ENCODE measurements around the gene DMD.

DNA sequence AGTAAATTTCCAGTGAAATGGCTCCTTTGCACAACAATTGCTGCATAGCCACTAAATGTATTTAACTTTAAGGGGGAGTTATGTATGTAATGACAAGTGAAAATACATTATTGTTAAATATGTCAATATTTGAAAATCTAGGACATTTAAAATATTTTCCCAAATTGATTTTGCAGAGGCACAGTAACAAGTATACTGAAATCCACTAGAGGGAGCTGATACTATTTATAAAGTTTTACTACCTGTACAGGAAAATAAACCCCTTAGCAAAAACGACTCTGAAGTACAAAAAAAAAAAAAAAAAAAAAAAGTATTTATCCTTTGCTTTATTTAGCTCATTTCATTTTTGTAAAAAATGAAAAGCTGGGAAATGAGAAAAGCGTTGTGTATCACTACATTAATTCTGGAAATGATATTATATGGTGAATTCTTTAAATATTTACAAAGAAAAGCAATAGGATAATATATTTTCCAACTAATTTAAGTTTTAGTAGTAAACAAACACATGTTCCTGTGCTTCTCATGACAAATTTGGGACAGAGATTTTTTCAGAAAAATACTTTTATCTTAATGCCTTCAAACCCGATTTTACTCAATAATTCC, 727.7 kb downstream of the DMD start:
- TF ChIP-seq POLR2A (IDR thresholded peaks at IDR 0.05; ENCODE audit: low read depth, low read length) (no peak), TAF1 (IDR thresholded peaks at IDR 0.05; ENCODE audit: borderline replicate concordance, low read depth, low read length) (no peak)
